Thoracic aorta (tissue), 2 donors: ENCODE results near the gene ZNF75A. TPM values are rescaled to one million over a fixed set of nuclear protein-coding genes. Genes with fewer than 3 reads are reported as not detected.

ENCODE experiments used
- ATAC-seq: fragments of 150-250 bp; one replicate; pipeline ENCODE4 v1.8.0; 2017; ENCODE audit warnings: low read depth; ENCODE audit not compliant: insufficient number of reproducible peaks, low FRiP score
- DNase-seq: peaks from one replicate; pipeline ENCODE4 v3.0.0-alpha.2; 2020; ENCODE audit warnings: low spot score
- H3K27ac ChIP-seq, 2 donors: fragments of 200-600 bp; sonication (generic); 1 replicate in 1 of 2; 2 replicates in 1 of 2; pipeline ENCODE4 v1.5.1; 2016; ENCODE audit warnings: mild to moderate bottlenecking in 2 of 2, moderate library complexity in 2 of 2
- H3K27me3 ChIP-seq: fragments of 200-600 bp; sonication (generic); replicated peaks from 2 replicates; pipeline ENCODE4 v1.6.0; 2016; ENCODE audit warnings: mild to moderate bottlenecking; ENCODE audit not compliant: insufficient read depth
- H3K36me3 ChIP-seq: fragments of 200-600 bp; sonication (generic); one replicate; pipeline ENCODE4 v1.5.1; 2016
- H3K4me1 ChIP-seq, 2 donors: fragments of 200-600 bp; sonication (generic); 1 replicate in 1 of 2; 2 replicates in 1 of 2; pipeline versions ENCODE4 v1.5.1 to v1.6.0; 2016; ENCODE audit warnings: low read depth in 2 of 2, mild to moderate bottlenecking in 1 of 2; ENCODE audit not compliant: control insufficient read depth in 1 of 2
- H3K4me3 ChIP-seq: fragments of 200-600 bp; sonication (generic); 2 replicates; pipeline ENCODE4 v1.5.1; 2016; ENCODE audit warnings: mild to moderate bottlenecking
- H3K9me3 ChIP-seq: fragments of 200-600 bp; sonication (generic); 2 replicates; pipeline ENCODE4 v1.5.1; 2016
- CTCF ChIP-seq: fragments of 200-600 bp; sonication (generic); IDR thresholded peaks from one replicate; pipeline ENCODE4 v1.5.1; 2019; ENCODE audit warnings: antibody characterized with exemption
- total RNA-seq, 2 donors: library from RNA; depleted of rRNA; stranded (reverse); fragments of >200 nt; gene quantifications; one replicate each; pipeline versions ENCODE4 v1.1.0 to v1.2.3, GENCODE V29; 2016

The ZNF75A gene
- total RNA-seq, 2 donors from 2014 or later: 11.5 to 41.6 TPM

GRCh38 chr16:3328643-3329042, 23.3 kb downstream of the ZNF75A start:
- no peak overlapping the region for H3K4me3 ChIP-seq
- no peaks in the 10 kb centered on the region for H3K27me3 ChIP-seq
- no peaks in the 10 kb centered on the region for H3K36me3 ChIP-seq
- no peak for TF ChIP-seq CTCF
- no peaks in the 10 kb centered on the region for H3K4me1 ChIP-seq
- no peak for DNase-seq
- ATAC-seq: no peak
- peaks cover 2% of the 10 kb centered on the region for H3K9me3 ChIP-seq
- H3K27ac ChIP-seq: no peak overlapping the region

GRCh38 chr16:3346041-3346440, 40.7 kb downstream of the ZNF75A start:
- Histone ChIP-seq H3K4me1 (no peaks in the 10 kb centered on the region), H3K36me3 (no peaks in the 10 kb centered on the region), H3K9me3 (no peaks in the 10 kb centered on the region), H3K4me3 (no peak overlapping the region), H3K27me3 (no peaks in the 10 kb centered on the region), H3K27ac (no peak overlapping the region)
- ATAC-seq (no peak), DNase-seq (no peak)
- TF ChIP-seq CTCF: no peak

GRCh38 chr16:3347586-3347985, 42.3 kb downstream of the ZNF75A start:
- no peak overlapping the region for H3K27ac ChIP-seq
- TF ChIP-seq CTCF: no peak
- H3K36me3 ChIP-seq: no peaks in the 10 kb centered on the region
- no peaks in the 10 kb centered on the region for H3K9me3 ChIP-seq
- DNase-seq: no peak
- H3K4me1 ChIP-seq: no peaks in the 10 kb centered on the region
- no peaks in the 10 kb centered on the region for H3K27me3 ChIP-seq
- no peak overlapping the region for H3K4me3 ChIP-seq
- ATAC-seq: no peak

- ATAC-seq (no peak), DNase-seq (no peak)
- Histone ChIP-seq H3K27me3 (no peaks in the 10 kb centered on the region), H3K36me3 (no peaks in the 10 kb centered on the region), H3K9me3 (no peaks in the 10 kb centered on the region), H3K4me1 (no peaks in the 10 kb centered on the region), H3K27ac (no peak overlapping the region), H3K4me3 (no peak overlapping the region)
- TF ChIP-seq CTCF: no peak
Measured at GRCh38 chr16:3348547-3349167, 43.4 kb downstream of the ZNF75A start.

- Histone ChIP-seq H3K27ac (no peak overlapping the region), H3K27me3 (no peaks in the 10 kb centered on the region), H3K4me3 (no peak overlapping the region), H3K9me3 (no peaks in the 10 kb centered on the region), H3K4me1 (no peaks in the 10 kb centered on the region), H3K36me3 (no peaks in the 10 kb centered on the region)
- DNase-seq: no peak
- no peak for ATAC-seq
- no peak for TF ChIP-seq CTCF
Measured at GRCh38 chr16:3349175-3349574, 43.9 kb downstream of the ZNF75A start.
